B cell (primary cell): ENCODE results near the gene DNAJB2. TPM values are rescaled to one million over a fixed set of nuclear protein-coding genes. Genes with fewer than 3 reads are reported as not detected.
A peak's percentile ranks its signal among the peaks of the same experiment; 100 is the strongest.

Experiments used
- ATAC-seq: fragments of 200-7000 bp; cut with Tn5 transposase; one replicate; pipeline ENCODE4 v1.10.0; 2021; ENCODE audit warnings: low read depth, mild to moderate bottlenecking, moderate number of reproducible peaks, moderate library complexity
- CTCF ChIA-PET: fragments of 350-600 bp; sonication (Branson Sonifier 250); formaldehyde crosslinking; loops from one replicate; lab custom pipeline; 2021; ENCODE audit warnings: antibody characterized with exemption, inconsistent platforms; lab: Charles Lee
- POLR2A ChIA-PET: fragments of 350-600 bp; sonication (Branson Sonifier 250); formaldehyde crosslinking; loops from one replicate; lab custom pipeline; 2021; ENCODE audit warnings: antibody characterized with exemption; lab: Charles Lee
- DNase-seq: peaks from one replicate; pipeline ENCODE4 v3.0.0; 2013
- H2AFZ ChIP-seq: 2 replicates; pipeline ENCODE4 v1.6.1; 2012; ENCODE audit warnings: mild to moderate bottlenecking, low read depth, low read length; ENCODE audit not compliant: insufficient read depth, poor library complexity, severe bottlenecking
- H3K27ac ChIP-seq, 2 donors: 1 replicate in 1 of 2; 2 replicates in 1 of 2; pipeline ENCODE4 v1.5.1; 2012 to 2013; ENCODE audit warnings: low read length in 2 of 2, mild to moderate bottlenecking in 2 of 2, moderate library complexity in 1 of 2
- H3K27me3 ChIP-seq, 4 experiments: fragments of 200-600 bp in 1 of 4; sonication (generic) in 1 of 4; replicated peaks in 1 of 4; 1 replicate in 2 of 4; 2 replicates in 2 of 4; pipeline versions ENCODE4 v1.6.1 to v1.7.0; 2013 to 2016; ENCODE audit warnings: low read length in 3 of 4, mild to moderate bottlenecking in 2 of 4, mixed read lengths in 1 of 4, moderate library complexity in 1 of 4; ENCODE audit not compliant: insufficient read depth in 4 of 4, control insufficient read depth in 3 of 4; ENCODE audit errors: control extremely low read depth in 1 of 4
- H3K36me3 ChIP-seq, 2 experiments: replicated peaks in 1 of 2; 1 replicate in 1 of 2; 2 replicates in 1 of 2; pipeline versions ENCODE4 v1.6.1 to v1.7.1; 2013; ENCODE audit warnings: low read length in 1 of 2; ENCODE audit not compliant: insufficient read depth in 2 of 2, control insufficient read depth in 1 of 2; ENCODE audit errors: control extremely low read depth in 1 of 2, extremely low read depth in 1 of 2
- H3K4me1 ChIP-seq, 2 donors: fragments of 200-600 bp in 1 of 2; sonication (generic) in 1 of 2; 1 replicate in 1 of 2; 2 replicates in 1 of 2; pipeline versions ENCODE4 v1.5.1 to v1.6.1; 2013 to 2017; ENCODE audit warnings: low read length in 2 of 2; ENCODE audit not compliant: control insufficient read depth in 2 of 2, insufficient read depth in 2 of 2
- H3K4me2 ChIP-seq: replicated peaks from 2 replicates; pipeline ENCODE3; 2012; ENCODE audit warnings: mild to moderate bottlenecking, low read depth, low read length; ENCODE audit not compliant: poor library complexity, severe bottlenecking
- H3K4me3 ChIP-seq, 5 experiments: fragments of 200-600 bp in 1 of 5; sonication (generic) in 1 of 5; 1 replicate in 3 of 5; 2 replicates in 2 of 5; pipeline versions ENCODE4 v1.5.1 to v1.7.0; 2011 to 2016; ENCODE audit warnings: low read length in 4 of 5, mild to moderate bottlenecking in 4 of 5, low read depth in 2 of 5, control low read depth in 1 of 5, moderate library complexity in 1 of 5; ENCODE audit not compliant: insufficient read depth in 1 of 5; ENCODE audit errors: control extremely low read depth in 1 of 5, extremely low read depth in 1 of 5
- H3K79me2 ChIP-seq: fragments of 200-600 bp; sonication (generic); one replicate; pipeline ENCODE4 v1.6.0; 2016; ENCODE audit warnings: low read length; ENCODE audit not compliant: control insufficient read depth, insufficient read depth
- H3K9ac ChIP-seq: fragments of 200-600 bp; sonication (generic); 2 replicates; pipeline ENCODE4 v1.6.1; 2017; ENCODE audit warnings: mild to moderate bottlenecking, low read length, moderate library complexity
- H3K9me3 ChIP-seq, 3 donors: one replicate each; pipeline versions ENCODE4 v1.6.1 to v1.7.1; 2013; ENCODE audit warnings: low read length in 2 of 3; ENCODE audit not compliant: control insufficient read depth in 2 of 3, insufficient read depth in 1 of 3; ENCODE audit errors: control extremely low read depth in 1 of 3
- H4K20me1 ChIP-seq: 2 replicates; pipeline ENCODE4 v1.6.0; 2012; ENCODE audit warnings: mild to moderate bottlenecking, low read length; ENCODE audit not compliant: insufficient read depth, control insufficient read depth, poor library complexity, severe bottlenecking
- H3K27ac Mint-ChIP-seq: one replicate; pipeline ENCODE4 v1.8.0; 2021; ENCODE audit warnings: mixed read lengths
- H3K27me3 Mint-ChIP-seq: one replicate; pipeline ENCODE4 v1.8.0; 2021; ENCODE audit warnings: mixed read lengths
- H3K4me1 Mint-ChIP-seq: one replicate; pipeline ENCODE4 v1.8.0; 2021; ENCODE audit warnings: mixed read lengths
- H3K4me3 Mint-ChIP-seq: one replicate; pipeline ENCODE4 v1.8.0; 2021; ENCODE audit warnings: mixed read lengths
- H3K9me3 Mint-ChIP-seq: one replicate; pipeline ENCODE4 v1.8.0; 2022; ENCODE audit warnings: mixed read lengths; ENCODE audit not compliant: insufficient read depth
- EZH2 ChIP-seq: IDR thresholded peaks from 2 replicates; pipeline ENCODE4 v1.6.1; 2012; ENCODE audit warnings: borderline replicate concordance, low read depth, mild to moderate bottlenecking, moderate library complexity, low read length; ENCODE audit not compliant: insufficient read depth, poor library complexity, severe bottlenecking
- WGBS: methylation state at CpG from one replicate; pipeline ENCODE4 v1.1.5; 2013; ENCODE audit warnings: missing lambda C conversion rate; ENCODE audit not compliant: insufficient coverage; 5-methylcytosine and 5-hydroxymethylcytosine counted together
- intact Hi-C: fragments of 100-400 bp; cut with micrococcal nuclease; formaldehyde crosslinking; loops from one replicate; pipeline ENCODE4 v1.10.0; 2022
- polyA plus RNA-seq: library from polyadenylated mRNA; depleted of rRNA; stranded (reverse); fragments of >200 nt; gene quantifications from 2 replicates; pipeline ENCODE4 v1.2.3, GENCODE V29; 2012
- total RNA-seq, 2 donors: library from RNA; stranded (reverse); fragments of 120-200 nt in 1 of 2; gene quantifications; 1 replicate in 1 of 2; 2 replicates in 1 of 2; pipeline versions ENCODE4 v1.2.3 to v1.2.4, GENCODE V29; 2013 to 2022
- TF ChIP-seq, protein P1 (sequence below): fragments of 200-600 bp; IDR thresholded peaks from one replicate; pipeline ENCODE4 v1.8.0; 2022; ENCODE audit warnings: antibody characterized with exemption, mild to moderate bottlenecking

The DNAJB2 gene
- total and polyA plus RNA-seq, 2 donors (not counting 1 experiment from before 2014, with no cell fraction given) = 127 to 184 TPM

DNA sequence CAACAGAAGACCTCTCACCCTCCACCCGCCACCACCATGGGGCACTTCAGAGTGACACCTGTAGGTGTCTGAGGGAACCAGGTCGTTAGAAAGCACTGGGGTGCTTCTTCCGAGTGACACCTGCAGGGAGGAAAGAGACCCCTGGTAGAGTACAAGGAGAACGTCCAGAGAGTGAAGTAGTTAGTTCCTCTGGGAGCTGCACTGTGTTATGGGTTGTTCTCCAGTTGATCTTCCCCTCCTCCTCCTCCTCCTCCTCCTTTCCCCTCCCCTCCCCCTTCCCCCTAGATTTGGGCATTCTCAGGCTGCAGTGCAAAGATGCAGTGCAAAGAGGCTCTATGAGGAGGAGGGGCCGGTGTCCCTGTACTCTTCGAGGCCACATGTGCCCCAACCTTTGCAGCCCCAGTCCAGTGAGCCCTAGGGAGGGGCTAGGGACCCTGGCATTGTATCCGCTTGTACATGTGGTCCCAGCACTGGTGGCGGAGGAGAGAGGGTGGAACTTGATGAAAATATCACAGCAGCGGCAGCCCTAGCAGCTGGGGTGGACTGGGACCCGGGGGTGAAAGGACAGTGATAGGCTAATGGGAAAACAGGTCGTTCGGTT lies 850 bp downstream of the DNAJB2 start:
- peaks cover 42% of the 10 kb centered on the region for H4K20me1 ChIP-seq
- H3K4me2 ChIP-seq = peak overlapping the region; percentile 93
- H3K27ac ChIP-seq = peak overlapping the region; percentile 98 to 100
- H3K79me2 ChIP-seq = peaks cover 23% of the 10 kb centered on the region
- H2AFZ ChIP-seq = peak overlapping the region; percentile 45
- H3K27me3 ChIP-seq = no peaks in the 10 kb centered on the region
- DNase-seq (no peak), ATAC-seq (no peak)
- intact Hi-C loops = loop anchor here (1.0 to 10.0 kb wide), 13 partner anchors 14 to 399 kb away; partner anchors contain the start of genes ABCB6, ANKZF1, ATG9A and CNPPD1
- H3K4me1 ChIP-seq = peaks cover 32 to 48% of the 10 kb centered on the region in 2 donors
- Mint-ChIP-seq H3K27ac (peak overlapping the region; percentile 96), H3K9me3 (no peaks in the 10 kb centered on the region), H3K27me3 (no peaks in the 10 kb centered on the region), H3K4me1 (peaks cover 45% of the 10 kb centered on the region), H3K4me3 (peak overlapping the region; percentile 92)
- POLR2A ChIA-PET = interaction anchor here (0.6 to 7.2 kb wide), 10 partner anchors 14 to 1079 kb away, joined by 3 to 106 read pairs (median 14); partner anchors contain the start of genes CNPPD1, DNPEP, GLB1L and RETREG2
- CTCF ChIA-PET = interaction anchor here (0.8 to 15.8 kb wide), 11 partner anchors 13 to 121 kb away, joined by 3 to 239 read pairs (median 17); partner anchors contain the start of genes ANKZF1, ATG9A, CNPPD1 and GLB1L
- TF ChIP-seq, protein P1, sequence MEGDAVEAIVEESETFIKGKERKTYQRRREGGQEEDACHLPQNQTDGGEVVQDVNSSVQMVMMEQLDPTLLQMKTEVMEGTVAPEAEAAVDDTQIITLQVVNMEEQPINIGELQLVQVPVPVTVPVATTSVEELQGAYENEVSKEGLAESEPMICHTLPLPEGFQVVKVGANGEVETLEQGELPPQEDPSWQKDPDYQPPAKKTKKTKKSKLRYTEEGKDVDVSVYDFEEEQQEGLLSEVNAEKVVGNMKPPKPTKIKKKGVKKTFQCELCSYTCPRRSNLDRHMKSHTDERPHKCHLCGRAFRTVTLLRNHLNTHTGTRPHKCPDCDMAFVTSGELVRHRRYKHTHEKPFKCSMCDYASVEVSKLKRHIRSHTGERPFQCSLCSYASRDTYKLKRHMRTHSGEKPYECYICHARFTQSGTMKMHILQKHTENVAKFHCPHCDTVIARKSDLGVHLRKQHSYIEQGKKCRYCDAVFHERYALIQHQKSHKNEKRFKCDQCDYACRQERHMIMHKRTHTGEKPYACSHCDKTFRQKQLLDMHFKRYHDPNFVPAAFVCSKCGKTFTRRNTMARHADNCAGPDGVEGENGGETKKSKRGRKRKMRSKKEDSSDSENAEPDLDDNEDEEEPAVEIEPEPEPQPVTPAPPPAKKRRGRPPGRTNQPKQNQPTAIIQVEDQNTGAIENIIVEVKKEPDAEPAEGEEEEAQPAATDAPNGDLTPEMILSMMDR = peak; percentile 67
- no peak for TF ChIP-seq EZH2
- H3K9ac ChIP-seq = peak overlapping the region; percentile 98
- peaks cover 2 to 50% of the 10 kb centered on the region in 2 experiments for H3K36me3 ChIP-seq
- 57% methylated on average over 8 of the region's 12 CpGs for WGBS
- no peaks in the 10 kb centered on the region for H3K9me3 ChIP-seq
- peak overlapping the region; percentile 49 to 80 (median 72) for H3K4me3 ChIP-seq

DNA sequence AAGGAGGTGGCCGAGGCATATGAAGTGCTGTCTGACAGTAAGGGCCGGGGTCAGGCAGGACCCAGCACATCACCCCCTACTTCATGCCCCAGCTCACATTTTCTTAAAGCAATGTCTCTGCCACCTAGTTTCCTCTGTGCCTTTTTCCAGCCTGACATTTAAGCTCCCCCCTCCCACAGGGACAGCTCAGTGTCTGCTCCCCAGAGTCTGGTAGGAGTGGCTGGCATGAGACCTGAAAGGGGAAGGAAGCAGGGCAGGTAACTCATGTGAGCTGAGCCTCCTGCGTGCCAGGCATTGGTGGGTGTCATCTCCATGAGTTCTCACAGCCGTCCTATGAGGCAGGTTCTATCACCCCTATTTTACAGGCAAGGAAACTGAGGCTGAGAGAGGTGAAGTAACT lies 1.5 kb downstream of the DNAJB2 start:
- peak overlapping the region; percentile 96 for H3K27ac Mint-ChIP-seq

More for the DNA sequence above, 1.5 kb downstream of the DNAJB2 start:
- TF ChIP-seq EZH2 = no peak
- TF ChIP-seq, protein P1 = no peak
- ChIA-PET POLR2A (interaction anchor here (0.8 to 7.2 kb wide), 6 partner anchors 14 to 107 kb away, joined by 3 to 106 read pairs (median 22); partner anchors contain the start of genes CNPPD1, DNPEP, RETREG2 and TUBA4A), CTCF (interaction anchor here (0.6 to 15.8 kb wide), 12 partner anchors 13 to 126 kb away, joined by 3 to 239 read pairs (median 4); partner anchors contain the start of genes ANKZF1, ATG9A, CNPPD1 and GLB1L)
- peaks cover 44% of the 10 kb centered on the region for H3K4me1 Mint-ChIP-seq
- H3K4me3 Mint-ChIP-seq = peak overlapping the region; percentile 92
- Histone ChIP-seq H2AFZ (no peak overlapping the region), H3K79me2 (peaks cover 17% of the 10 kb centered on the region), H3K9me3 (no peaks in the 10 kb centered on the region), H3K9ac (peak overlapping the region; percentile 98), H4K20me1 (peaks cover 48% of the 10 kb centered on the region), H3K27ac (peak overlapping the region; percentile 98 to 100), H3K4me1 (peaks cover 32 to 48% of the 10 kb centered on the region in 2 donors), H3K4me3 (no peak overlapping the region), H3K4me2 (peak overlapping the region; percentile 93), H3K27me3 (no peaks in the 10 kb centered on the region), H3K36me3 (peaks cover 2 to 56% of the 10 kb centered on the region in 2 experiments)
- DNase-seq (peak; percentile 55), ATAC-seq (no peak)
- no peaks in the 10 kb centered on the region for H3K27me3 Mint-ChIP-seq
- intact Hi-C loops = no loop called here
- WGBS = 69% methylated on average over 3 of the region's 4 CpGs
- H3K9me3 Mint-ChIP-seq = no peaks in the 10 kb centered on the region
